ENCODE results near the gene HERC2. TPM values are rescaled to one million over a fixed set of nuclear protein-coding genes. Genes with fewer than 3 reads are reported as not detected.

HERC2 gene
- total and polyA plus RNA-seq, 2 donors (not counting 3 experiments of a cell fraction or from before 2014, with no cell fraction given): 46.1 to 83.9 TPM

DNA sequence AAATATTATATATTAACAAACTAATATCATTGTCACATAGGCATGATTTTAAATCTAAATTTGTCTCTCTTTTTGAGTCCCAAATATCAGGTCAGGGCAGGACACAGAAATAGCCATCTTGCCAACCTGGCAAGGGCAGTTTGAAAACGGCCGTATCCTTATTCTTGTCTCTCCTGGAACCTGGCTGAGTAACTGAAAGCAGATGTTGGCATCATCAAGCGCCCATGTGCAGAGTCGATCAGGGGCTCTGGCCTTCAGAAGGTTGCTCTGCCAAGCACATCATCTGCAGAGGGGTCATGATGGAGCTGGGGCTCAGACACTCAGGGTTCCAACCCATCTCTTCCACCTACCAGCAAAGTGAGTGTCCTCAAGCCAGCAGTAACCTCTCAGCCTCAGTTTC, 167.7 kb downstream of the HERC2 start:
- H4K20me1 ChIP-seq (replicated peaks; ENCODE audit: control insufficient read depth, extremely low read depth, insufficient read depth, low read length): no peaks in the 10 kb centered on the region
- ChIA-PET CTCF (no interaction called here), POLR2A (no interaction called here)
- dilution Hi-C loops (cut with MboI; ENCODE audit: extremely low pct_ligation_motif_present, low sequenced_read_pairs) (no loop called here), intact Hi-C loops (cut with micrococcal nuclease) (no loop called here)
- TF ChIP-seq POLR2AphosphoS5 (IDR thresholded peaks at IDR 0.05; ENCODE audit: insufficient read depth, low read depth, low read length) (no peak), MYC (IDR thresholded peaks at IDR 0.05; ENCODE audit: low read depth, low read length) (no peak), GATA2 (IDR thresholded peaks at IDR 0.05; ENCODE audit: insufficient read depth, insufficient read length, low read depth, low read length) (no peak), POLR2A (IDR thresholded peaks at IDR 0.05; ENCODE audit: low read depth, low read length) (no peak), EZH2 (IDR thresholded peaks at IDR 0.05; ENCODE audit: borderline replicate concordance, low read depth, low read length, severe bottlenecking) (no peak), JUN (IDR thresholded peaks at IDR 0.05; ENCODE audit: borderline replicate concordance, insufficient read depth, insufficient read length, low read depth) (no peak), FOS (IDR thresholded peaks at IDR 0.05; ENCODE audit: borderline replicate concordance, insufficient read depth, low read length) (no peak)
- TF ChIP-seq, protein P1, sequence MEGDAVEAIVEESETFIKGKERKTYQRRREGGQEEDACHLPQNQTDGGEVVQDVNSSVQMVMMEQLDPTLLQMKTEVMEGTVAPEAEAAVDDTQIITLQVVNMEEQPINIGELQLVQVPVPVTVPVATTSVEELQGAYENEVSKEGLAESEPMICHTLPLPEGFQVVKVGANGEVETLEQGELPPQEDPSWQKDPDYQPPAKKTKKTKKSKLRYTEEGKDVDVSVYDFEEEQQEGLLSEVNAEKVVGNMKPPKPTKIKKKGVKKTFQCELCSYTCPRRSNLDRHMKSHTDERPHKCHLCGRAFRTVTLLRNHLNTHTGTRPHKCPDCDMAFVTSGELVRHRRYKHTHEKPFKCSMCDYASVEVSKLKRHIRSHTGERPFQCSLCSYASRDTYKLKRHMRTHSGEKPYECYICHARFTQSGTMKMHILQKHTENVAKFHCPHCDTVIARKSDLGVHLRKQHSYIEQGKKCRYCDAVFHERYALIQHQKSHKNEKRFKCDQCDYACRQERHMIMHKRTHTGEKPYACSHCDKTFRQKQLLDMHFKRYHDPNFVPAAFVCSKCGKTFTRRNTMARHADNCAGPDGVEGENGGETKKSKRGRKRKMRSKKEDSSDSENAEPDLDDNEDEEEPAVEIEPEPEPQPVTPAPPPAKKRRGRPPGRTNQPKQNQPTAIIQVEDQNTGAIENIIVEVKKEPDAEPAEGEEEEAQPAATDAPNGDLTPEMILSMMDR (IDR thresholded peaks at IDR 0.05; ENCODE audit: extremely low read depth in 1 of 2, insufficient read depth in 1 of 2, low read depth in 1 of 2, low read length in 2 of 2): no peak
- TF ChIP-seq, protein P2, sequence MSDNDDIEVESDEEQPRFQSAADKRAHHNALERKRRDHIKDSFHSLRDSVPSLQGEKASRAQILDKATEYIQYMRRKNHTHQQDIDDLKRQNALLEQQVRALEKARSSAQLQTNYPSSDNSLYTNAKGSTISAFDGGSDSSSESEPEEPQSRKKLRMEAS (IDR thresholded peaks at IDR 0.05; ENCODE audit: insufficient read depth, insufficient read length): no peak
- BruUV-seq (replicated peaks): no TSS peak
- H2AFZ ChIP-seq (ENCODE audit: low read depth, low read length): no peak overlapping the region
- no peaks in the 10 kb centered on the region for H3K9me3 ChIP-seq (replicated peaks; ENCODE audit: control insufficient read depth, insufficient read depth, low read length)
- H3K27ac ChIP-seq (ENCODE audit: insufficient read depth, low read depth, low read length): no peak overlapping the region
- no peaks in the 10 kb centered on the region for H3K4me1 ChIP-seq (ENCODE audit: control insufficient read depth, extremely low read depth, insufficient read depth, low read length)
- H3K36me3 ChIP-seq (ENCODE audit: control insufficient read depth in 2 of 2, extremely low read depth in 1 of 2, insufficient read depth in 2 of 2, low read length in 2 of 2): peaks cover 0 to 2% of the 10 kb centered on the region in 2 experiments
- no peak for DNase-seq (ENCODE audit: low read depth, low spot score)
- FAIRE-seq: no peak
- no peak overlapping the region for H3K4me3 ChIP-seq (replicated peaks in 1 of 3; ENCODE audit: insufficient read depth in 1 of 3, low read depth in 1 of 3, low read length in 3 of 3)
- no peak overlapping the region for H3K9ac ChIP-seq (replicated peaks; ENCODE audit: extremely low read depth, insufficient read depth, low read length)
- no peak overlapping the region for H3K4me2 ChIP-seq (ENCODE audit: insufficient read depth, low read length)
- H3K79me2 ChIP-seq (ENCODE audit: control insufficient read depth, insufficient read depth, low read length): peaks cover 15% of the 10 kb centered on the region
- H3K9me1 ChIP-seq (replicated peaks; ENCODE audit: control insufficient read depth, extremely low read depth, insufficient read depth, low read length): no peaks in the 10 kb centered on the region
- no peaks in the 10 kb centered on the region for H3K27me3 ChIP-seq (ENCODE audit: control insufficient read depth in 2 of 2, insufficient read depth in 2 of 2, low read length in 2 of 2)
